Hepatocyte (in vitro differentiated cells): ENCODE data around the gene ZNF281. TPM values are rescaled to one million over a fixed set of nuclear protein-coding genes. Genes with fewer than 3 reads are reported as not detected.

Source experiments
- DNase-seq: peaks from one replicate; pipeline ENCODE4 v3.0.0-alpha.2; 2016; ENCODE audit warnings: low spot score
- H2AFZ ChIP-seq: fragments of 200-600 bp; sonication (generic); 2 replicates; pipeline ENCODE4 v1.6.0; 2016; ENCODE audit warnings: antibody characterized with exemption, mild to moderate bottlenecking
- H3K27ac ChIP-seq: fragments of 200-600 bp; sonication (generic); 2 replicates; pipeline ENCODE4 v1.5.1; 2016; ENCODE audit warnings: mild to moderate bottlenecking
- H3K27me3 ChIP-seq: fragments of 200-600 bp; sonication (generic); 2 replicates; pipeline ENCODE4 v1.6.1; 2016
- H3K36me3 ChIP-seq: fragments of 200-600 bp; sonication (generic); replicated peaks from 2 replicates; pipeline ENCODE4 v1.5.1; 2016; ENCODE audit warnings: low read depth; ENCODE audit not compliant: insufficient read depth
- H3K4me1 ChIP-seq: fragments of 200-600 bp; sonication (generic); 2 replicates; pipeline ENCODE4 v1.5.1; 2016; ENCODE audit warnings: mild to moderate bottlenecking, moderate library complexity; ENCODE audit not compliant: insufficient read depth
- H3K4me2 ChIP-seq: fragments of 200-600 bp; sonication (generic); 2 replicates; pipeline ENCODE4 v1.6.0; 2016
- H3K4me3 ChIP-seq: fragments of 200-600 bp; sonication (generic); 2 replicates; pipeline ENCODE4 v1.5.1; 2016; ENCODE audit warnings: mild to moderate bottlenecking
- H3K79me2 ChIP-seq: fragments of 200-600 bp; sonication (generic); 2 replicates; pipeline ENCODE4 v1.6.0; 2017; ENCODE audit warnings: mild to moderate bottlenecking
- H3K9me2 ChIP-seq: fragments of 200-600 bp; sonication (generic); replicated peaks from 2 replicates; pipeline ENCODE4 v1.6.0; 2017; ENCODE audit warnings: mild to moderate bottlenecking; ENCODE audit not compliant: insufficient read depth
- H3K9me3 ChIP-seq: fragments of 200-600 bp; sonication (generic); 2 replicates; pipeline ENCODE4 v1.5.1; 2016; ENCODE audit warnings: low read depth, mild to moderate bottlenecking
- H4K20me1 ChIP-seq: fragments of 200-600 bp; sonication (generic); 2 replicates; pipeline ENCODE4 v1.6.0; 2016; ENCODE audit warnings: mild to moderate bottlenecking; ENCODE audit not compliant: insufficient read depth, poor library complexity, severe bottlenecking
- CTCF ChIP-seq: fragments of 200-600 bp; sonication (generic); IDR thresholded peaks from 2 replicates; pipeline ENCODE4 v1.5.1; 2016; ENCODE audit warnings: antibody characterized with exemption, mild to moderate bottlenecking; ENCODE audit not compliant: poor library complexity
- EZH2 ChIP-seq: fragments of 200-600 bp; sonication (generic); IDR thresholded peaks from 2 replicates; pipeline ENCODE4 v1.6.1; 2016; ENCODE audit warnings: antibody characterized with exemption, mild to moderate bottlenecking, borderline replicate concordance
- EZH2phosphoT487 ChIP-seq: fragments of 200-600 bp; sonication (generic); IDR thresholded peaks from one replicate; pipeline ENCODE4 v1.6.1; 2018; ENCODE audit warnings: antibody characterized with exemption, mild to moderate bottlenecking, low read depth, moderate library complexity; ENCODE audit not compliant: unreplicated experiment, severe bottlenecking
- WGBS: methylation state at CpG from one replicate; pipeline ENCODE4 v1.1.6; 2016; ENCODE audit warnings: low lambda C conversion rate; ENCODE audit errors: missing lambda C conversion rate; 5-methylcytosine and 5-hydroxymethylcytosine counted together
- polyA plus RNA-seq: library from polyadenylated mRNA; unstranded; fragments of >200 nt; fragmentation: Nextera tagmentation; extraction: Ambion mirVana; gene quantifications from 2 replicates; pipeline ENCODE4 v1.2.1, GENCODE V29; 2016
- total RNA-seq: library from RNA; depleted of rRNA; stranded (reverse); fragments of >200 nt; gene quantifications from 2 replicates; pipeline ENCODE4 v1.2.3, GENCODE V29; 2014

ZNF281 gene
- total and polyA plus RNA-seq, 2 experiments from 2014 or later = 19.2 to 26.6 TPM

DNA sequence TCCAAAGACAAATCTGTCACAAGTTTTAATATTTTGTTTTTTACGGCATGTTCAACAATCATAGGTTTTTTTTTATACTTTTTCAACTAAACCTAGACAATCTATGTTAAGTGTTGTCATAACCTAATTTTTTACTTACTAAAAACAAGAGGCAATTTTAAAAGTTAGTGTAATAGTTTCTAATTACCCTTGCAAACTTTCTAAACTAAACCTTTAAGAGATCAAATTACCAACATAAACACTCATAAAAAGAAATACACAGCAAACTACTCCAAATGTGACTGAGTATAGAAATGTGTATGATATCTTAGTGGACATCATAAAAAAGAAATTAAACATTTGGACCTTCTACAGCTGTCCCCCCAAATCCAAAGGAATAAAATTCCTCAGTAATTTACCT lies 10.0 kb downstream of the ZNF281 start:
- no peak overlapping the region for H2AFZ ChIP-seq
- peaks cover 4% of the 10 kb centered on the region for H4K20me1 ChIP-seq
- WGBS = 94% methylated on average over 1 of the region's 1 CpG
- peaks cover 22% of the 10 kb centered on the region for H3K79me2 ChIP-seq
- no peak for TF ChIP-seq CTCF
- TF ChIP-seq EZH2phosphoT487 = no peak
- TF ChIP-seq EZH2 = no peak
- H3K4me2 ChIP-seq = no peak overlapping the region
- no peaks in the 10 kb centered on the region for H3K36me3 ChIP-seq
- no peaks in the 10 kb centered on the region for H3K9me3 ChIP-seq
- no peak overlapping the region for H3K27ac ChIP-seq
- H3K9me2 ChIP-seq = no peaks in the 10 kb centered on the region
- H3K4me1 ChIP-seq = peaks cover 5% of the 10 kb centered on the region
- no peak for DNase-seq
- H3K27me3 ChIP-seq = no peaks in the 10 kb centered on the region
- no peak overlapping the region for H3K4me3 ChIP-seq

GRCh38 chr1:200398373-200398772 lies 11.5 kb downstream of the ZNF281 start:
- Histone ChIP-seq H3K79me2 (peaks cover 11% of the 10 kb centered on the region), H3K27me3 (no peaks in the 10 kb centered on the region), H3K9me2 (no peaks in the 10 kb centered on the region), H3K36me3 (no peaks in the 10 kb centered on the region), H3K27ac (no peak overlapping the region), H3K4me1 (peaks cover 5% of the 10 kb centered on the region), H3K4me2 (no peak overlapping the region), H3K4me3 (no peak overlapping the region), H4K20me1 (peaks cover 4% of the 10 kb centered on the region), H2AFZ (no peak overlapping the region), H3K9me3 (no peaks in the 10 kb centered on the region)
- 94% methylated on average over 1 of the region's 1 CpG for WGBS
- DNase-seq = no peak
- TF ChIP-seq EZH2 (no peak), CTCF (no peak), EZH2phosphoT487 (no peak)

DNA sequence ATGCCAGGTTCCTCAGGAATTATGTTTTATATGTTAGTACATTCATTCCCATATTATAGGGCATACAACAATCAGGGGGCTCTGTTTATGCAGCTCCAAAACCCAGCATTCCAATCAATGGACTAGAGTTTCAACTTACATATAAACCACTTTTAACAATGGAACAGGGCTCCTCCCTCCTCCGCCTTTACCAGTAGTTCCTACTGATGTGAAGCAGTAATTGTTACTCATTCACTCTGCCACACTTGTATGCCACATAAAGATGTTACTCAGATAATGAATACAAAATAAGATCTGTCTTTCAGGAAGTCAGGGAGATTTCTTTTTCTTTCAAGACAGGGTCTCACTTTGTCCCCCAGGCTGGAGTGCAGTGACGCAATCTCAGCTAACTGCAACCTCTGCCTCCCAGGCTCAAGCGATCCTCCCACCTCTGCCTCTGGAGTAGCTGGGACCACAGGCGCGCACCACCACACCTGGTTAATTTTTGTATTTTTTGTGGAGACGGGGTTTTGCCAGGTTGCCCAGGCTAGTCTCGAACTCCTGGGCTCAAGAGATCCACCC lies 17.1 kb downstream of the ZNF281 start:
- Histone ChIP-seq H3K27me3 (no peaks in the 10 kb centered on the region), H3K9me2 (no peaks in the 10 kb centered on the region), H2AFZ (no peak overlapping the region), H3K36me3 (no peaks in the 10 kb centered on the region), H3K4me2 (no peak overlapping the region), H3K9me3 (no peaks in the 10 kb centered on the region), H3K79me2 (no peaks in the 10 kb centered on the region), H3K27ac (no peak overlapping the region), H3K4me3 (no peak overlapping the region), H3K4me1 (no peaks in the 10 kb centered on the region), H4K20me1 (no peaks in the 10 kb centered on the region)
- TF ChIP-seq EZH2phosphoT487 (no peak), CTCF (no peak), EZH2 (no peak)
- 90% methylated on average over 7 of the region's 7 CpGs for WGBS
- no peak for DNase-seq

DNA sequence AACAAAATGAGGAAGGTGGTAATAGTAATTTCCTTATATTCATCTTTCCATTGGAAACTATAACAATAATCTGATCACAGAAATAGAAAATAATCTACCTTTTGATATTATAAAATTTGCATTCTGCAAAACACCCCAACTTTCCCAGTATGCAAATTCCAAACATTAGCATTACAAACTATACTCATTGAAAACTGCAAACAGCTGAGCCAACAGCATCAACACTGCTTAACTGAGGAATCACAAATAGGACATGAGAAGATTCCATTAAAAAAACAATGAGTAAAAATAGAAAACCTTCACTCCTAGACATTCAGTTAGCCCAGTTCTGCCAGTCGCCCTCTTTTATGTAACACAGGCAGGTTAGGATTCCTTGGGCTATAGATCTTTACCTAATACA lies 18.1 kb downstream of the ZNF281 start:
- no peak overlapping the region for H3K27ac ChIP-seq
- no peaks in the 10 kb centered on the region for H3K36me3 ChIP-seq
- H3K9me2 ChIP-seq = no peaks in the 10 kb centered on the region
- no peaks in the 10 kb centered on the region for H3K4me1 ChIP-seq
- DNase-seq = no peak
- no peak overlapping the region for H2AFZ ChIP-seq
- WGBS = 54% methylated on average over 1 of the region's 1 CpG
- no peaks in the 10 kb centered on the region for H3K9me3 ChIP-seq
- H3K79me2 ChIP-seq = no peaks in the 10 kb centered on the region
- no peaks in the 10 kb centered on the region for H4K20me1 ChIP-seq
- TF ChIP-seq EZH2 = no peak
- TF ChIP-seq CTCF = no peak
- no peak for TF ChIP-seq EZH2phosphoT487
- no peaks in the 10 kb centered on the region for H3K27me3 ChIP-seq
- H3K4me2 ChIP-seq = no peak overlapping the region
- no peak overlapping the region for H3K4me3 ChIP-seq
